HG02981 (cell line): ENCODE measurements around the gene EEFSEC.

ENCODE experiments used
- ATAC-seq: cut with Tn5 transposase; IDR thresholded peaks from one replicate; pipeline ENCODE4 v1.9.1; 2021; ENCODE audit warnings: mild to moderate bottlenecking, moderate library complexity; ENCODE audit not compliant: unreplicated experiment

Gene EEFSEC

GRCh38 chr3:128405554-128406277, 252.4 kb downstream of the EEFSEC start:
- no peak for ATAC-seq

- ATAC-seq = no peak
Measured at GRCh38 chr3:128407247-128407646, 254.0 kb downstream of the EEFSEC start.

GRCh38 chr3:128408012-128408692, 254.9 kb downstream of the EEFSEC start:
- ATAC-seq = no peak

- no peak for ATAC-seq
Measured at GRCh38 chr3:128408693-128409623, 255.7 kb downstream of the EEFSEC start.

GRCh38 chr3:128409624-128410581, 256.6 kb downstream of the EEFSEC start:
- ATAC-seq = no peak

GRCh38 chr3:128410669-128411573, 257.6 kb downstream of the EEFSEC start:
- no peak for ATAC-seq

GRCh38 chr3:128411574-128412064, 258.3 kb downstream of the EEFSEC start:
- no peak for ATAC-seq

- no peak for ATAC-seq
Measured at GRCh38 chr3:128412180-128413002, 259.1 kb downstream of the EEFSEC start.

- ATAC-seq = no peak
Measured at GRCh38 chr3:128413003-128413370, 259.7 kb downstream of the EEFSEC start.

GRCh38 chr3:128413413-128414205, 260.3 kb downstream of the EEFSEC start:
- no peak for ATAC-seq

- ATAC-seq = no peak
Measured at GRCh38 chr3:128415200-128415772, 262.0 kb downstream of the EEFSEC start.

GRCh38 chr3:128415773-128416577, 262.7 kb downstream of the EEFSEC start:
- no peak for ATAC-seq

GRCh38 chr3:128416578-128417211, 263.4 kb downstream of the EEFSEC start:
- no peak for ATAC-seq

- no peak for ATAC-seq
Measured at GRCh38 chr3:128418900-128419299, 265.6 kb downstream of the EEFSEC start.

- no peak for ATAC-seq
Measured at GRCh38 chr3:128419311-128419710, 266.0 kb downstream of the EEFSEC start.

GRCh38 chr3:128420289-128420688, 267.0 kb downstream of the EEFSEC start:
- ATAC-seq = no peak
